OCI-LY3 (cell line): ENCODE measurements around the gene ADAMTS16.

ENCODE experiments used
- H2AFZ ChIP-seq: fragments of 200-600, 300-600 bp; shearing (Covaris generic); 2 replicates; pipeline ENCODE4 v1.6.0; 2014; ENCODE audit warnings: antibody characterized with exemption, low read depth, low read length
- H3K27ac ChIP-seq: fragments of 200-600, 300-600 bp; sonication (generic); 2 replicates; pipeline ENCODE4 v1.5.1; 2014; ENCODE audit warnings: mild to moderate bottlenecking, low read length, moderate library complexity, mixed read lengths
- H3K27me3 ChIP-seq: fragments of 200-600, 300-600 bp; sonication (generic); 2 replicates; pipeline ENCODE4 v1.6.1; 2014; ENCODE audit warnings: low read depth, low read length, mixed read lengths
- H3K36me3 ChIP-seq: fragments of 200-600, 300-600 bp; sonication (generic); replicated peaks from 2 replicates; pipeline ENCODE3; 2014; ENCODE audit warnings: low read depth, low read length, mixed read lengths
- H3K4me1 ChIP-seq: fragments of 300-600, 200-600 bp; sonication (generic); 2 replicates; pipeline ENCODE4 v1.6.1; 2014; ENCODE audit warnings: low read length, mixed read lengths
- H3K4me2 ChIP-seq: fragments of 200-600, 300-600 bp; sonication (generic); 2 replicates; pipeline ENCODE4 v1.6.1; 2014; ENCODE audit warnings: low read length, mixed read lengths
- H3K4me3 ChIP-seq: fragments of 300-600, 200-600 bp; sonication (generic); 2 replicates; pipeline ENCODE4 v1.5.1; 2014; ENCODE audit warnings: antibody characterized with exemption, mild to moderate bottlenecking, low read length, moderate library complexity
- H3K79me2 ChIP-seq: fragments of 300-600, 200-600 bp; shearing (Covaris generic); 2 replicates; pipeline ENCODE4 v1.6.1; 2014; ENCODE audit warnings: mild to moderate bottlenecking, low read length, mixed read lengths
- H3K9ac ChIP-seq: fragments of 300-600, 200-600 bp; shearing (Covaris generic); 2 replicates; pipeline ENCODE4 v1.6.0; 2014; ENCODE audit warnings: mild to moderate bottlenecking, low read length, moderate library complexity
- H3K9me3 ChIP-seq: fragments of 200-600, 300-600 bp; shearing (Covaris generic); 2 replicates; pipeline ENCODE4 v1.6.1; 2014; ENCODE audit warnings: low read length, mixed read lengths; ENCODE audit not compliant: insufficient read depth
- H4K20me1 ChIP-seq: fragments of 200-600, 300-600 bp; sonication (generic); 2 replicates; pipeline ENCODE4 v1.6.1; 2016; ENCODE audit warnings: low read length, mixed read lengths; ENCODE audit not compliant: insufficient read depth
- CTCF ChIP-seq: fragments of 200-600, 300-600 bp; sonication (generic); IDR thresholded peaks from 2 replicates; pipeline ENCODE4 v1.5.1; 2014; ENCODE audit warnings: antibody characterized with exemption, low read length, low read depth
- EZH2phosphoT487 ChIP-seq: fragments of 200-600 bp; shearing (Covaris generic); IDR thresholded peaks from 2 replicates; pipeline ENCODE4 v1.6.1; 2018; ENCODE audit warnings: antibody characterized with exemption, mixed run types, low read depth

ADAMTS16 gene

GRCh38 chr5:5164163-5164562 is 24.0 kb downstream of the ADAMTS16 start:
- Histone ChIP-seq H3K27ac (no peak overlapping the region), H4K20me1 (no peaks in the 10 kb centered on the region), H2AFZ (peak overlapping the region; percentile 45), H3K36me3 (no peaks in the 10 kb centered on the region), H3K4me2 (peak overlapping the region; percentile 38), H3K9ac (no peak overlapping the region), H3K4me1 (no peaks in the 10 kb centered on the region), H3K4me3 (0 out of 2 replicates have a peak overlapping the region, but pooled peaks have one; percentile 21), H3K79me2 (no peaks in the 10 kb centered on the region), H3K27me3 (no peaks in the 10 kb centered on the region), H3K9me3 (no peaks in the 10 kb centered on the region)
- TF ChIP-seq EZH2phosphoT487 (no peak), CTCF (no peak)

GRCh38 chr5:5165541-5166002 is 25.4 kb downstream of the ADAMTS16 start:
- Histone ChIP-seq H2AFZ (no peak overlapping the region), H3K9me3 (no peaks in the 10 kb centered on the region)
- TF ChIP-seq CTCF (no peak), EZH2phosphoT487 (no peak)

GRCh38 chr5:5169466-5169865 is 29.3 kb downstream of the ADAMTS16 start:
- Histone ChIP-seq H3K79me2 (no peaks in the 10 kb centered on the region), H3K4me1 (no peaks in the 10 kb centered on the region), H3K9me3 (no peaks in the 10 kb centered on the region), H2AFZ (no peak overlapping the region), H3K4me3 (no peak overlapping the region), H4K20me1 (no peaks in the 10 kb centered on the region), H3K27me3 (no peaks in the 10 kb centered on the region), H3K27ac (no peak overlapping the region), H3K4me2 (no peak overlapping the region), H3K9ac (no peak overlapping the region), H3K36me3 (no peaks in the 10 kb centered on the region)
- TF ChIP-seq CTCF (no peak), EZH2phosphoT487 (no peak)

More at GRCh38 chr5:5165541-5166002, 25.4 kb downstream of the ADAMTS16 start:
- H3K9ac ChIP-seq = no peak overlapping the region
- no peaks in the 10 kb centered on the region for H3K36me3 ChIP-seq
- H3K79me2 ChIP-seq = no peaks in the 10 kb centered on the region
- H4K20me1 ChIP-seq = no peaks in the 10 kb centered on the region
- no peak overlapping the region for H3K4me2 ChIP-seq
- H3K27me3 ChIP-seq = no peaks in the 10 kb centered on the region
- H3K27ac ChIP-seq = no peak overlapping the region
- no peaks in the 10 kb centered on the region for H3K4me1 ChIP-seq
- H3K4me3 ChIP-seq = no peak overlapping the region

GRCh38 chr5:5178136-5178535 is 38.0 kb downstream of the ADAMTS16 start:
- no peaks in the 10 kb centered on the region for H3K27me3 ChIP-seq
- H3K9ac ChIP-seq = no peak overlapping the region
- H3K4me1 ChIP-seq = no peaks in the 10 kb centered on the region

More at GRCh38 chr5:5178136-5178535, 38.0 kb downstream of the ADAMTS16 start:
- Histone ChIP-seq H3K4me2 (no peak overlapping the region), H3K79me2 (no peaks in the 10 kb centered on the region), H3K4me3 (no peak overlapping the region), H2AFZ (no peak overlapping the region), H3K9me3 (no peaks in the 10 kb centered on the region), H4K20me1 (no peaks in the 10 kb centered on the region), H3K36me3 (no peaks in the 10 kb centered on the region), H3K27ac (no peak overlapping the region)
- TF ChIP-seq CTCF (no peak), EZH2phosphoT487 (no peak)
